ENCODE measurements around the gene OR6C76.

GRCh38 chr12:55472264-55472663, 46.2 kb downstream of the OR6C76 start:
- TF ChIP-seq CTCF (conservative IDR thresholded peaks at IDR 0.05; ENCODE audit: low read depth, low read length) (no peak), EZH2 (IDR thresholded peaks at IDR 0.05; ENCODE audit: low read length, unreplicated experiment) (no peak)
